HG03045 (cell line): ENCODE measurements around the gene TRANK1.
A peak's percentile ranks its signal among the peaks of the same experiment; 100 is the strongest.
"Not testable (repeated sequence)": the region's sequence is repeated elsewhere in the genome, so short reads cannot be mapped to it uniquely, and the experiment has no call there.

Source experiments
- ATAC-seq: cut with Tn5 transposase; IDR thresholded peaks from one replicate; pipeline ENCODE4 v1.9.1; 2021; ENCODE audit warnings: mild to moderate bottlenecking, moderate library complexity; ENCODE audit not compliant: unreplicated experiment

Gene TRANK1

DNA sequence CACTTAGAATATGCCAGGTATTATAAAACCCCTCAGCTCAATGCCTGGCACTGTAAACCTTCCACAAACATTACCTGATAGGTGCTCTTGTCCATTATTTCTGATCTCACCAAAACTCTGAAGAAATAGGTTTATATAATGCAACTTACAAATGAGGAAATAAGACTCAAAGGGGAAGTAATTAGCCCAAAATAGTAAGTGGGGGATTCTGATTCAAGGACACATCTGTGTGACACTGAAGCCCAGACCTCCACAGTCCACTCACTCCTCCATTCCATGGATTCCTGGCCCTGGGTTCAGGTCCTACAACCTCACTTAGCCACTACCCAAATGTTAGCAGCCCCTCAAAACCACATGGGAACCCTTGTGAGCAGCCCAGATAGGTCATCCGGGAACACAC, 49.9 kb downstream of the TRANK1 start:
- no peak for ATAC-seq

DNA sequence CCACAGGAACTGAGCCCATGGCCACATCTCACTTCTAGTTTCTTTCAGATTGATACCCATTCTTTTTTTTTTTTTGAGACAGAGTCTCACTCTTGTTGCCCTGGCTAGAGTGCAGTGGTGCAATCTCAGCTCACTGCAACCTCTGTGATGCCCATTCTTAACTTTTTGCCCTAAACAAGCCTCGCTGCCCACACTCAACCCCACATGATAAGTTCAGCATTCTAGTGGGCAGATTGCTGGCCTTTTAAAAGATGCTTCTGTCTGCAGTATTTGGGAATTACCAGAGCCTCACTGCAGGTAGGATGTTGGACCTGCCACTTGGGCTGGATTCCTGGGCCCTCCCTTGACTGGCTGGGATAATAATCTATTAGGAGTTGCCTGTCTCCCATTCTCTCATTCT, 51.0 kb downstream of the TRANK1 start:
- ATAC-seq, result no peak

DNA sequence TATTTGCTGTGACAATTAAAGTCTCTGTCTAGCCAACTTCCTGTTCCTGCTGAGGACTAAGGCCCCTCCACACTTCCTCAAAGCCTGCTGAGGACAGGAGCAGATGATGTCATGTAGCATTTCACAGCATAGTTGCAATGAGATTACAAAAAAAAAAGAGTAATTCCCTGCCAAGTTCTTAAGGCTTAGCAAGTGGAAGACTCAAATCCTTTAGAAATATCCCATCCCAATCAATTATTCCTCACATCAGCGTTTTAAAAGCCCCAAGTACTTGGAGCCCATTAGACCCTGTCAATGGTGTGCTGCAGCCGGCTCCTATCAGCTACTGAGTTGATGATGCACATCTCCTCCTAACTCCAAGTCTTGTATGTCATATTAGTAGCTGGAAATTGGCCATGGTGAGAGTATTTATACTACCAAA, 51.7 kb downstream of the TRANK1 start:
- no peak for ATAC-seq

DNA sequence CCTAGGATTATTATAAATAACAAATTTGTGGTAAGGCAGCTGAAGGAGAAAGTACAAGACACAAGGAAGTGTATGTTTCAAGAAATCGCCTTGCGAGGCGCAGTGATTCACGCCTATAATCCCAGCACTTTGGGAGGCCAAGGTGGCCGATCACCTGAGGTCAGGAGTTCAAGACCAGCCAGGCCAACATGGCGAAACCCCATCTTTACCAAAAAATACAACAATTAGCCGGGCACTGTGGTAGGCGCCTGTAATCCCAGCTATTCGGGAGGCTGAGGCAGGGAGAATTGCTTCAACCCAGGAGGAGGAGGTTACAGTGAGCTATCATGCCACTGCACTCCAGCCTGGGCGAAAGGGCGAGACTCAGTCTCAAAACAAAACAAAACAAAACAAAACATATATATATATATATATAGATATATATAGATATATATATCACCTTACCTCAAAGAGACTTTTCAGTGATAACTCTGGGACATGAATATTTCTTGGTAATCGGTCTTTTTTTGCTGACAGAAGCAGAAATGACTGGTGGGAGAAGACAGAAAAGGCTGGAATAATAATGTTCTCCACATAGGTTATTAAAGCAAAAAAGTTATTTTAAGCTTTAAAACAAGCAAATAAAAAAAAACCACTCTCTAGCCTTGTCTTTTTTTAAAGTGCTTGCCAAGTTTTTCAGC, 52.3 kb downstream of the TRANK1 start:
- no peak for ATAC-seq

DNA sequence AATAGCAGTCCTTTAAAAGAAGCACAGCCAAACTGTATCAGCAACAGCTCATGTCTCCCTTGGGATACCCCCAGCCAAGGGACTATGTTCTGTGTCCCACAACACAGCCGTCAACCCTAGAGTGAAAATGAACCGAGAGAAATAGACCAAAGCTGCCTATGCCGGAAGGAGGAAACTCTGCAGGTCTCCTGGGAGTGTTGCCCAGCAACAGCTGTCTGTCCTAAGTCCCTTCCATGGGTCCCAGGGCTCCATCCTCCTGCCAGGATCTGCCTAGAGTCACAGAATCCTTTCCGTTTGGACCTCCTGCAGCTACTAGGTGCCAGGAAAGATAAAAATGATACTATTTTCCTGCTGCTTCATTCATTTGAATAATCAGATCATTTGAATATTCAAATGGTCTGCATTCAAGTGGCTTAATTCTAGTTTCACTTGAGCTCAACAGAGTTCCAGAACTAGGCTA, 53.1 kb downstream of the TRANK1 start:
- peak; percentile 75 for ATAC-seq

DNA sequence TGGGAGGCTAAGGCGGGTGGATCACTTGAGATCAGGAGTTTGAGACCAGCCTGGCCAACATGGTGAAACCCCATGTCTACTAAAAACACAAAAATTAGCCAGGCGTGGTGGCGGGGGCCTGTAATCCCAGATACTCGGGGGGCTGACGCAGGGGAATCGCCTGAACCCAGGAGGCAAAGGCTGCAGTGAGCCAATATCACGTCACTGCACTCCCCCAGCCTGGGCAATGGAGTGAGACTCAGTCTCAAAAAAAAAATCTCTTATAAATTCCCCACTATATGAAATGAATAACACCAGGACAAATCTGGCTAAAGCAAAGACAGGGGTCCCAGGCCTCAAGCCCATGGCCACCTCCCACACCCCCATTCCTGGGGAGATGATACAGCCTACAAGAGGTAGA, 53.8 kb downstream of the TRANK1 start:
- ATAC-seq, result not testable (repeated sequence)

DNA sequence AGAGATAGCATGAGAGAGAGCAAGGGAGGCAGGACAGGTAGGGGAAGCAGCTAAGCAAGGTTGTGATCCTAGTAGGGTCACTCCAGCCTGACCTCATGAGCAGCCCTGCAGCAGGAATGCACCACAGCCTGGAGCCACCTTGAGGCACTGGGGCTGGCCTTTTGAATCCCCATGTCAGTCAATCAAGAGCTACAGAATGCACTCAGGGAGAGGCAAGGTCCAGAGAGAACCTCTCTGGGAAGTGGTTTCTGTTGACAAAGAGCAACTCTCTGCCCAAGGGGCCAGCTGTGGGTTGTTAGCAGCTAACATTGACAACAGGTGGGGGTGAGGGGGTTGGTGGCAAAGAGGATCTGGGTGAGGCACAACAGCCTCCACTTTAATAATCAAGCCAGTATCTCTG, 54.6 kb downstream of the TRANK1 start:
- no peak for ATAC-seq

DNA sequence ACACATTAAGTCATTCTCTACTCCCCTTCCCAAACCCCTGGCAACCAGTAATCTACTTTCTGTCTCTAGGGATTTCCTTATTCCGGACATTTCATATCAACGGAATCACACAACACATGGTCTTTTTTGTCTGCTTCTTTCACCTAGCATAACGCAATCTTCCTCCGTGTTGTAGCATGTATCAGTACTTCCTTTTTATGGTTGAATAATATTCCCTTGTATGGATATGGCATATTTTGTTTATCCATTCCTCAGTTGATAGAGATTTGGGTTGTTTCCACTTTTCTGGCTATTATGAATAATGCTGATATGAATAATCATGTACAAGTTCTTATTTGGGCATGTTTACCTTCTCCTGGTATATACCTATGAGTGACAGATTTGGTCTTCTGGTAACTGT, 63.1 kb downstream of the TRANK1 start:
- ATAC-seq, result no peak

DNA sequence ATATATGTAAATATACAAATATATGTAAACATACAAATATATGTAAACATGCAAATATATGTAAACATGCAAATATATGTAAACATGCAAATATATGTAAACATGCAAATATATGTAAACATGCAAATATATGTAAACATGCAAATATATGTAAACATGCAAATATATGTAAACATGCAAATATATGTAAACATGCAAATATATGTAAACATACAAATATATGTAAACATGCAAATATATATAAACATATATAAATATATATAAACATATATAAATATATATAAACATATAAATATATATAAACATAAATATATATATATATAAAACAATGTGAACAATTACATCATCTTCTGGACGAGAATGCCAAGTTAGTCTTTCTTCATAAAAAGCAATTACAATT, 65.0 kb downstream of the TRANK1 start:
- not testable (repeated sequence) for ATAC-seq

DNA sequence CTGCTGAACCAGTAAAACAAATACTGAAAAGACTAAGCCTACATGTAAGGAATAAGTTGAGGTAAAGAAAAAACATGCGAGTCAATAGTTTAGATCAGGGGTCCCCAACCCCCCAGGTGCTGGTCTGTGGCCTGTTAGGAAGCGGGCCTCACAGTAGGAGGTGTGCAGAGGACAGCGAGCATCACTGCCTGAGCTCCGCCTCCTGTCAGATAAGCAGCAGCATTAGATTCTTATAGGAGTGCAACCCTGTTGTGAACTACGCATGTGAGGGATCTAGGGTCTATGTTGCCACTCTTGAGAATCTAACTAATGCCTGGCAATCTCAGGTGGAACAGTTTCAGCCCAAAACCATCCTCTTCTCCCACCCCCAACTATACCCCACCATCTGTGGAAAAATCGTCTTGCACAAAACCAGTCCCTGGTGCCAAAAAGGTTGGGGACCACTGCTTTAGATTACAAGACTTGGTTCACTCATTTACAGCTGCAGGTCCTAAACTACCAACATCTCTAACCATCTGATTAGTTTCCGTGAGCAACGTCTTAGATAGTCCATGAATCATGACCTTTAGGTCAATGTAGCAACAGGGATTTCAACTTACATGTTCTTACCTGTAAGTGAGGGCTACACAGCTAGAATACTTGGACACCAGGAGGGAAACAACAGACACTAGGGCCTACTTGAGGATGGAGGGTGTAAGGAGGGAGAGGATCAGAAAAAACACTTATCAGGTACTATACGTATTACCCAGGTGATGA, 66.7 kb downstream of the TRANK1 start:
- ATAC-seq, result no peak

DNA sequence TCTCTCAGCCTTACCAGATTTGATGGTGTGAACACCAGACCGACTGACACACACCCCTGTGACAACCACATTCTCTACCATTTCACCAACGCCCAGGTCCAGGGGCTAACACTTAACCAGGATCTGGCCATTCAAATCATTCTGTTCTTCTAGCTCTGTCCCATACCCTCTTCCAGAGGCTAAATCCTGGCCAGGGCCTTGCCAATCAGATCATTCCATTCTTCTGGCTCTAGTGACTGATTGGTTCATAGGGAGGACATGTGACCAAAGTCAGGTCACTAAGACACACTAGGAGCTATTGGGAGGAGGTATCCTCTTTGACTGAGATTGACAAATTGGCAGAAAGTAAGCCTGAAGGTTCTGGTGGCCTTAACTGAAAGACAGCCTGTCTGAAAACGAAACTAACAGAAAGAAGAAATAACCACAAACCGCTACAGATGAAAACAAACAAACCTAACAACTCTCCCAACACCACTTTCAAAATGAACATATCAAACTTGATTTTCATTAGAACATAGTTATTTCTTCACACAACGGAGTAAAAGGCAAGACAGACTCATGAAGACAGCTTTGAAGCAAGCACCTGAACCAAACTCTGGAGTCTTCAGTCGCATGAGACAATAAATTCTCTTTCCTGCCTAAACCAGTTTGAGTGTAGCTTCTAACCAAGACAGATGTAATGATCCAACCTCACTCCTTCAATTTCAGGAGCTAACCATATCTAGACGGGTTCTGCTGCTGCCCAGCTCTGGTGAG, 68.5 kb downstream of the TRANK1 start:
- peak; percentile 99 for ATAC-seq

DNA sequence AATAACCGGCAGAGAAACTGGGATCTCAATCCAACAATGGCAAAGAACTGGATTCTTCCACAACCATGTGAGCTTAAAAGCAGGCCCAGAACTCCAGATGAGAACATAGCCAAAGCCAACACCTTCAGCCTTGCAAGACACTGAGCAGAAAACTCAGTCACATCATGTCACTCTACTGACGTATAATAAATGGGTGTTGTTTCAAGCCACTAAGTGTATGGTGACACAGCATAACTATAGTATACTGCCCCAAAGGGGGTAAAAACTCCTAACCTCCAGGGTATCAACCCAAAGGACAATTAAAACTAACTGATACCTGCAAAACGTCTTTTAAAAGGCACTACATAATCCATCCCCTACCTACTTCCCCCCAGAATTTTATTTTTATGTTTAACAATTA, 69.5 kb downstream of the TRANK1 start:
- ATAC-seq, result no peak

DNA sequence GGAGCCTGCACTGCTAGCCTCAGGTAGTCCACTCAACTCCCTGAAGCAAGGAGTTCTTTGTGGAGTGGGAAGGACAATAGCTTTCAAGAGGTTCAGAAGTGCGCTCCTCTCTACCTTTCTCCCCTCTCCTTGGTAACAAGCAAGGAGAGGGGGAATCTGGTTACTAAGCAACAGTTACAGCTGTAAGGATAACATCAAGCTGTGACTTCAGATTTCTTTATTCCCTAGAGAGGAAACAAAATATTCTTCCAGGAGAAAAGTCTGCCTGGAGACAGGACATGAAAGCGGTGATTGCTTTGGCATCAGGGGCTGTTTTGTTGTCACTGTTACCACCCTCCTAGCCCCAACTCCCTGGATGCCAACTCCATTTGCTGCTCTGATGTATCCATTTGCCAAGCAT, 70.4 kb downstream of the TRANK1 start:
- no peak for ATAC-seq

DNA sequence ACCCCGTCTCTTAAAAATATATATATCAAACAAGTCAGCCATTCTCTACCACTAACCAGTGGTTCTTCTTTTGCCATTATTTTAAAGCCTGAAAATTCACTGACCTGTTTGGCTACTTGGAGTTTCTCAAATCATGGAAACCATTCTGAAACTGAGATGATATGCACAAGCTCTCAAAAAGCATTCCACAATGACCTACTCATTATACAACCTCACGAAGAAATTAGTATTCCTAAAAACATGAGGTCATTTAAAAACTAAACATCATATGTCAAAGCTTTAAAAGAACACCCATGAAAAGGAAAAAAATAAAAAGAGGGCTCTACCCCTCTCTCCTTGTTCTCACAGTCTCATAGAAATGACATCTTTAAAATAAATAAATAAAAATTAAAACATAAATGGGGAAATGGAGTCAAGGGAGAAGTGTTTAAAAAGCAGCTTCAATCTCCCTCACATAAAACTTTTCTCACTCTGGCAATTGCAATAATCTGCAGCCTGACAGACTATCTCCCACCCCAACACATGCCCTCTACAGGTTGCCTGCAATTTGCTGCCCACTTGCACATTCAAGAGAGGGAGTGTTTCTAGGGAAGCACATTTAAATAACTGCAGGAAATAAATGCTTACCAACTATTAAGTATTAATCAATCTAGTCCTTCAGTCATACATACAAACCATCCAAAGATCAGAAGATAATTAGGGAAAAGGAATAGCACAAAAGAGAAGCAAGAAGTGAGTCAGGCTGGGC, 73.3 kb downstream of the TRANK1 start:
- ATAC-seq, result no peak

DNA sequence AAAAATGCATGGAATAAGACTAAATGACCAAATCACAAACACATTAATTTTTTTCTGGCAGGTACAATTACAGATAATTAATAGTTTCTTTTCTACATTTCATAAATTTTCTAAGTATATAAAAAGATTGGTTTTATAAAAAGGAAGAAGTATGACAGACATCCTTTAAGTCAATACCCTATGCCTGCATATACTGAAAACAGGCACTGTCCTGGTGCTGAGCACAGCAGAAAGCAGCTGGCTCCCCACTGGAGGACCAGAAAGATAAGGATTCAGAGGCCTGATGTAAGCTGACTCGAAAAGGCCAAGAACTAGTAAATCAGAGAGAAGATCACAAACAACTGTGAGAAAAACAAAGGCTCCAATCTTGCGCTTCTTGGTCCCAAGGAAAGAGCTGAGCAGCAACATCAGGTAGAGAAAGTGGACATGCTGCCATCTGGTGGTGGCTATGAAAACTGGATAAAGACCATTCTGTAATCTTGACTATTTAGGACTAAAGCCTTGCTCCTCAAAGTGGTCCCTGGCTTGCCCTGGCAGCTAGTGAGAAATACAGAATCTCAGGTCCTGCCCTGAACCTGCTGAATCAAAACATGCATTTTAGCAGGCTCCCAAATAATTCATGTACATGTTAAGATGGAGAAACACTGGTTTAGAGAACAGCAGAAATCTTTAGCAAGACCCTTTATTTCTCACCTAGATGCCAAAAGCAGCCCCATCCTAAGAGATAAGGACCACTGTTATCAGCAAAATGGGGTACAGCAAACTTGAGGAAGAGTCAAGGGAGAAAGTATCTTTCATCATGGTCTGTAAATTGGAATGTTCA, 76.0 kb downstream of the TRANK1 start:
- ATAC-seq, result peak; percentile 82

DNA sequence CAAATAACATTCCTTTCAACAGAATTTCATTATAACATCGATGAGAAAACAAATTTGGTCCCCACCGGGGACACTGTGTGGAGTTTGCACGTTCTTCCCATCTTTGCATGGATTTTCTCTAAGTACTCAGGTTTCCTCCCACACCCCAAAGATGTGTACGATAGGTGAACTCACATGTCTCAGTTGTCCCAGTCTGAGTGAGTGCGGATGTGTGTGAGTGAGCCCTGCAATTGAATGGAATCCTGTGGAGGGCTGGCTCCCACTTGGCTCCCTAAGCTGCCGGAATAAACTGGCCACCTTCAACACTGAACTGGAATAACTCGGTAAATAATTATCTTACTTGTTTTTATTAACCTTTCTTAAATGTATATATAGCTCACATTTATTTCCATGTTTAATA, 77.0 kb downstream of the TRANK1 start:
- ATAC-seq, result no peak

DNA sequence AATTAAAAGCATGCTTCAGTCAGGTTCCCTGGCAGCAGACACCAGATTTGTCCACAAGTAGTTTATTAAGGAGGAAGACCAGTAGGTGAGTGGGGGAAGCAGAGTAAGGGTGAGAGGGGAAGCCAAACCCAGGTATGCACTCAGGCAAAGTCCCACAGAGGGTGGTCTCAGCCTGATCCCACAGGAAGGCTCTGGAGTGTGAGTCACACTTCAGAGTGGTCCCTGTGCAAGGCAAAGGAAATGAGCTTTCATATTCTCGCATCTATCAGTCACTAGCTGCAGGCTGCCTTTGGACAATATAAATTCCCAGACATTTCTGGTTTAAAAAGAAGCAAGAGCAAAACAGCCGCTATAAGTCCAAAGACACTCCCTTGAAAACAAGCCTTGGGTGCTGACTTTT, 78.5 kb downstream of the TRANK1 start:
- ATAC-seq, result no peak

DNA sequence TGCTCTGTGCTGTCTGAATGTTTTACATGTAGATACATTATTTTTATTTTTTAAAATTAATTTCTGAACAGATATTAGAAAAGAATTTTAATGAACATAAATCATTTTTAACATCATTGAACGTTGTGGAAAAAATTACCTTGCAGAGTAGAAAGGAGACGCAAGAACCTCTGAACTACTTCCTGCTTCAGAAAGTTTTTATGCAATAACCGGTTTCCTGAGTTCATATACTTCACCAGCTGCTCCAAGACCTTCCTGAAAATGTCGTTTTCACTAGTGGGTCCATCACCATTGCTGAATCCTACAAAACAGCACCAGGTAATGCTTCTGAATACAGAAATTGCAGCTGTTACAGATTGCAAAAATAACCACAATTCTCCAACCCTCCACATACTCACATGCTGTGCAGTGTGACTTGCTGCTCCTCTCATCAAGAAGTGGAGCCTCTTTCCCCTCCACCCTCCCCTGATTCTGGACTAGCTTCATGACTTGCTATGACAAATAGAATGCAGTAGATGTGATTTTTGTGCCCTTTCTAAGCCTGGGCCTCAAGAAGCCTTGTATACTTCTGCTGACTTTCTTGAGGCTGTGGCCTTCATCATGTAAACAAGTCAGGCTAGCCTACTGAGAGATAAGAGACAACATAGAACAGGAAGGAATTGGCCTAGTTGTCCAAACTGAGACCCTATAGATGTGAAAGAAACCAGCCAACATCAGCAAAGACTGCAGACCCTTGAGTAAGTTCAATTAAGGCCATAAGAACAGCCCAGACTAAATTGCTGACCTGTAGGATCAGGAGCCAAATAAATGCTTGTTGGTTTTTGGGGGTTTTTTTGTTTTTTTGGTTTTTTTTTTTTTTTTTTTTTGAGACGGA, 80.4 kb downstream of the TRANK1 start:
- ATAC-seq, result no peak

DNA sequence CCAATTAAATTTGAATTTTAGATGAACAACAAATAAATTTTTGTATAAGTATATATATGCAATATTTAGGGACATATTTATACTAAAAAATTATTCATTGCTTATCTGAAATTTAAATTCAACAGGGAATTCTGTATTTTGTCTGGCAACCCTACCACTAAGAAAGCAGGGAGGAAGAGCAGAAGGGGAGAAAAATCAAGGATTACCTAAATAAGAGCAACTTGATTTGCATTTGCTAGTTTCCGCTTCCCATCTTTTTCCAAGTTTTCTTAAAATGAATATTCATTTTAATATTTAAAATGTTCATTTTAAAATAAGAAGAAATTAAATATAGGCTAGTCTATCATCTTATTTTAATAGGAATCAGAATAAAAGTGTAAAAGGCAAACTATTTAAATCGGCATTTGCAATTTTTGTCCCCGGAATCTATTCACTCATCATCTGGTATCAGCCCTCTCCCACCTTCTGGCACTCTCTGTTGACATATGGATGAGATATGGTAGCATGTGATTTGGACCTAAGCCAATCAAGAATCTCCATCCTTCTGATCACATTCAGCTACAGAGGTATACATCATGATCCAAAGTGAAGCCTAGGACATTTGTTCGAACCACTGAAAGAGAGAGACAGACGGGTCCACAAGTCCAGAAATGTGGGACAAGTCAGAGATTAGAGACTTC, 82.6 kb downstream of the TRANK1 start:
- ATAC-seq, result no peak
